Hindlimb muscle (tissue), 1 donor: Measurements from ENCODE around the gene PARD3. TPM values are rescaled to one million over a fixed set of nuclear protein-coding genes. Genes with fewer than 3 reads are reported as not detected.
"Not testable (repeated sequence)": the region's sequence is repeated elsewhere in the genome, so short reads cannot be mapped to it uniquely, and the experiment has no call there.

Experiments used
- DNase-seq: peaks from one replicate; pipeline ENCODE4 v3.0.0-alpha.2; 2013
- polyA plus RNA-seq: library from polyadenylated mRNA; unstranded; fragments of 120-200 nt; gene quantifications from one replicate; pipeline ENCODE4 v1.2.1, GENCODE V29; 2013; ENCODE audit not compliant: insufficient read length

The PARD3 gene
- polyA plus RNA-seq, 1 donor: 40.7 TPM

DNA sequence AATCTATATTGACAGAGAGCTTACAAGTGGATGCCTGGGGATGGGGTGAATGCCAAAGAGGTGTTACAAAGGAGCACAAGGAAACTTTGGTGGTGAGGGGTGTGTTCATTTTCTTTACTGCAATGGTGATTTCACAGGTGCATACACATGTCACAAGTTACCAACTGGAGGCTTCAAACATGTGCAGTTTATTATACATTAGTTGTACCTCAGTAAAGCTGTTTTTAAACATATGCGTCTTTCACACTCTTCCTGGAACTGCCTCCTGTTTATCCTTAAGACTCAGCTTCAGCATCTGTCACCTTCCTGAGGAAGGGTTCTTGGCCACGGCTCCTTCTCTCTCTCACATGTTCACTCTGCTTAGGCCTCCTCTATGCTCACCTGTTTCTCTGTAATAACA is 731.5 kb downstream of the PARD3 start:
- DNase-seq: no peak

DNA sequence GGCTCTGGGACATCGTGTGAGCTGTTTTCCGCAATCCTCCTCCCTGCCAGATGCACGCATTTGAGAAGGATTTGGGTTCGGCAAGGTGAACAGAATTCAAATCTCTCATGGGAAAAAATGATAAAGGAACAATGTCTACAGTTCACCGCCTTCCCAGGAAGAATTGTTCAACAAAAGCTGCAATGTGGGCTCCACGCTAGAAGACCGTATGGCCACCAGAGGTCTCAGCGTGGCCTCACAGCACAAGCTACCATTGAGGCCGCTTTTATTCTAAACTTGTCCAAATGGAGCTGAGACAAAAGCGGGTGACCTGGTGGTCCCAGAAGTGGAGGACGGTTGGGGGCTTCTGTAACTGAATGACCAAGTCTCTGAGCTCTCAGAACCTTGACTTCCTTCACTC is 733.1 kb downstream of the PARD3 start:
- no peak for DNase-seq

DNA sequence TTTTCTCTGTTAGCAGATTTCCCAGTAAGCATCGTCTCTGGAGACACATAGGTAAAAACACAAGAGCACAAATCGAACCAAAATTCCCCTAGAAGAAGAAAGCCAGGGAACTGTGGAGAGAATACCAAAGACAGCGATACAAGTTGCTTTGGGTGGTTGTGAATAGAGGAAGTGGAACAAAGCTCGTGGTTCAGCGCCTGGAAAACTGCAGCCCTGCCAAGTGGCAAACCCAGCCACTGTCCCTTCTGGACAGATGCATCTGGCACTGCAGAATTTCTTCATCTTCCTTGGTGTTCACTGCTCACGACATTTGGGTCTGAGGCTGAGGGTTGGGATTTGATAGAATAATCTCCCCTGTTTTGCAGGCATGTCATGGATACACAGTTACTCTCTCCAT is 733.8 kb downstream of the PARD3 start:
- DNase-seq: no peak

DNA sequence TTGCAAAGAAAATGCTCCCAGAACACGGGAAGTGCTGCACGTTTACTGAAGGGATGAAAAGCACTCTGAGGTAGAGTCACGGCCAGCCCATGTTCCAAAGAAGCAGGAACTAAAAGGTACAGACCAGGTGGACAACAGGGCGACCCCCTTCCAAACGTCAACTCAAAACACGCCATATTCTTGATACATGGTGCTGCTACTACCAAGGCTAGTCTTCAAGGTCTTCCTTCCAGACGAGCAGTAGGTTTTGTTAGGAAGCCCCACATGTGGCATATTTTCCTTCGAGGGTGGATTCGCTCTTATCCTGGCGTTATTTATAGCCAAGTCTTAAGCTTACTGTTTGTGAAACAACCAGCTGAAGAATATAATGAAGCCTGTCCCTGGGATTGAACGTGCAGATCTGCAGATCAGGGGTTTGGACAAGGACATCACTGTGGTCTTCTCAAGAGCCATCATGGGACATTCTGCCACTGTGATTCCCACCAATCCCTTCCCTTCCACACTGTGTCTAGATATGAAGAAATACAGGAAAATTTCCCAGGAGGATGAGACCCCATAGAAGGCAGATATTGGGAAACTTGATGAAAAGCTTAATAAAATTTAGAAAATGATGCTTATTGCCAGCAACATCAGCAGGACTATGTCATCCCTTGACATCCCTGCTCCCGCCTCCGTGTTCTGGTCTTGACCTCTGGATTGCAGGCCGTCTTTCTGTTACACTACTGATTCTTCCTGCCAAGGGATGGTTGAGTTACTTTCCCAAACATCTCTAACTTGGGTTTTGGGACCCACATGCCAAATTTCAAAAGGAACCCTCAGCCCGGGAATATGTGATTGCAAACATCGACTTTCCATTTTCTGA is 734.4 kb downstream of the PARD3 start:
- DNase-seq: no peak

DNA sequence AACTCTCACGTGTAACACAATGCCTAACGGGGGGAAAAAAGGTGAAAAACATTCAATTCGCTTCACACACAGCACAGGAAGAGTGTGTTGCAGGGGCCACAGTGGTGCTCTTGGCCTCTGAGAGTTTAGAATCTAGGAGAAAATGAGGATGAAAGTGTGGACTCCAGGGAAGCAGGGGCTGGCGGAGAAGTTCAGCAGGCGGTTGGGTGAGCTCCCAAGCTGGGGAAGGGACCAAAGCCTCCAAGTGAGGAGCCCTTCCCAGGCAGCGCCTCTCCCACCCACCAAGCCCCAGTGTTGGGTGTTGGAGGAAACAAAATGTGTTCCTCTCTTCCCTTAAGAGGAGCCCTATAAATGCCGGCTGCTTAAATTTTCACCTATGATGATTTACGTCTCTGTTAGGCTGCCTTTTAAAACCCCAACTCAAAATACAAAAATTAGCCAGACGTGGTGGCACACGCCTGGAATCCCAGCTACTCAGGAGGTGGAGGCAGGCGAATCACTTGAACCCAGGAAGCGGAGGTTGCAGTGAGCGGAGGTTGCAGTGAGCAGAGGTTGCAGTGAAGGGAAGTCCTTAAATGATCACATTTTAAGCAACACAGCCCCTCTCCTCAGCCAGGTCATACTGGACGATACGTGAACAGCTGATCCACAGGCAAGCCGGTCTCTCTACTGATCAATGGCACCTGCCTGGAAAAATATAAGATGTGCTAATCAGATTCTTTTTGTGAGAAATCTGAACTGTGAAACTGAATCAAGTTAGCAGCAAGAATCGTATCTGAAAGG is 735.2 kb downstream of the PARD3 start:
- no peak for DNase-seq

DNA sequence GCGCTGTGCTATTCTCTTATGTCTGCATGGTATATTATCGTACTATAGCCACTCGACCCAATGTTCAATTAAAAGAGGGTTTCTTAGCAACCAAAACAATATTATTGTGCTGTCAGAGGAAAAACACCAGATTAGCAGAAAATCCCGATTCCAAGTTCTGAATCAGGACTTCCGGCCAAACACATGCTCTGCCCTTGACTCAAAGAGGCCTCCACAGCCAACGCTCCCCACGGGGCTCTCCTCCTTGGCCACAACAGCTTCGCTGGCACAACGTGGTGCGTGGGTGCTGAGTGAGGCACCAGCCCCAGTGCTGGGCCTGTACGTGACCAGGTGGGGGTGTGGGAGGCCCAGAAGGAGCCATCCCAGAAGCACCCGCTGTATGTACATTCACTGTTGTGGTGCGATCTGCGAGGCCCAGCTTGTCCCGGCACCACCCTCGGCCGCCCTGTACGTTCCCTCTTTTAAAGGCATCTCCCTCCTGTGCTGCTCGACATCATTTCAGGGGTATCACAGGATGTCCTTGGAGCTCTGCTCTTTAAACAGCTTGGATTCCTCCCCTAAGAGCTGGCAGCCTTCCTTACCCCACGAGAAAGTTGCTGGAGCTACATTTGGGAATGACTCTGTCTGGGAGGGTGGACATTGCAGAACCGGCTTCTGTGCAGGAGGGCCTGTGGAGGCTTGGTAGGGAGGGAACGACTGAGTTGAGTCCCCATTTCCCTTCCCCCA is 736.2 kb downstream of the PARD3 start:
- peak; percentile 63 for DNase-seq

DNA sequence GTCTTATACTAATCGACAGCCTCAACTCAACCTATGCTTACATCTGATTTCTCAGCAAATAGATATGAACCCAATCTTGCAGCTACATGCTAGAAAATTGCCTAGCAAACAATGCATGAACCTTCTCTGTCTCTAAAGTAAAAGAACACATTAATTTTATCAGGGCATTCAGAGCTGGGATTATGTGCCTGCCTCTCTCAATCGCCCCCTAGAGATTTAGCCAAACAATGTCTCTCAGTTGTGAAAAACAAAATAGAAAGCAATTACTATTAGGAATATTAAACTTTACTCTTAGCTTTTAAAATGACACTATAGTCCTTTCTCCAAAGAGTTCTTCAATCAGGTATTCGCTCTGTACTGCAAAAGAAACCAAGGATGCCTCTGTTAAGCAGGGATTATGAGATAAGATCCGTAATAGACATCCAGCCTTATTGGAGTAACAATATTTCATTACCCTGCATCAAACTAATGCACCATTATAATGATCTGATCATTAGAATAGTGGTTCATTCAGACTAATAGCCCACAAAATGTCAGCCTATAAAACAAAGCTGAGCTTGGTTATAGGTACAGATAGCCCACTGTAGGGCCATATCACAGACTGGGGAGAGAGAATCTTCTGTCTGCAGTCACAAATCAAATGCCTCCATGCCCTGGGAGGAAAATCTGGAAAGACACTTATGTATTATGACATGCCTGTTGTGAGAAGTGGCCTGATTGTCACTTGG is 736.9 kb downstream of the PARD3 start:
- DNase-seq: no peak

DNA sequence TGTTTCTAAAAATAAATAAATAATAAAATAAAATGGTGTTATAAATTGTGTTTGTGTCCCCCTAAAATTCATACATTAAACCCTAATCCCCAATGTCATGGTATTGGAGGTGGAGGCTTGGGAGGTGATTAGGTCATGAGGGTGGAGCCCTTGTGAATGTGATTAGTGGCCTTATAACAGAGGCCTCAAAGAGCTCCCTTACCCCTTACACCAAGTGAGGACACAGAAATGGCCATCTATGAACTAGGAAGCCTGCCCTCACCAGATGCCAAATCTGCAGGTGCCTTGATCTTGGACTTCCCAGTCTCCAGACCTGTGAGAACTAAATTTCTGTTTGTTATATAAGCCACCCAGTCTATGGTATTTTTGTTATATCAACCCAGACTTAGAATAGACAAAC is 738.7 kb downstream of the PARD3 start:
- DNase-seq: no peak

DNA sequence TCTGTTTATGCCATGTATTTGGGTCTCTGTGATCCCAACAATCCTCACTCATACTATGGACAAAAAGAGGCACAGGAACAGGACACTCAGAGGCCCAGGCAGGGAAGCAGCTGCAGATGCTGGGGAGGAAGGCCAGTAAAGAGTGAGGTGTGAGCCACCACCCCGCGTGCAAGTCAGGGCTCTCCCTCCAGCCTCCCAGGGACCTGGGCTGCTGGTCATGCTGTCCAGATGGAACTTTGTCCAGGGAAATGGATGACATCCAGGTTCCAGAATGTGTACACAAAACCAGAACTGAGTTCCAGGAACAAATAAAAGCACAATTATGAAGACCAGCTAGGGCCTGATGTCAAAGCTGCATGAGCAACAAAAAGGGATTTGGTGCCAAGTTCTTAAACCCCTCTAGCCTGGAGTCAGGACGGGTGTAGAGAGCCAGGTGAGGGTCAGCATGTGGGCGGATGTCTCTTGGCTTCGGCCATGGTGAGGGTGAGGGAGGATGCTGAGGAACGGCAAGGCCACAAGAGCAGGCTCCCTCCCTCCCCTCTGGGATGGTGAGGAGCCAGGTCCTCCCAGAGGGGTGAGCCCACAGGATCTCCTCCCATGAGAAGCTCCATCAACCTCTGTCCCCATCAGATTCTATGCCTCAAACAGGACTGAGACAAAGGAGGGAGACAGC is 739.7 kb downstream of the PARD3 start:
- peak; percentile 61 for DNase-seq

DNA sequence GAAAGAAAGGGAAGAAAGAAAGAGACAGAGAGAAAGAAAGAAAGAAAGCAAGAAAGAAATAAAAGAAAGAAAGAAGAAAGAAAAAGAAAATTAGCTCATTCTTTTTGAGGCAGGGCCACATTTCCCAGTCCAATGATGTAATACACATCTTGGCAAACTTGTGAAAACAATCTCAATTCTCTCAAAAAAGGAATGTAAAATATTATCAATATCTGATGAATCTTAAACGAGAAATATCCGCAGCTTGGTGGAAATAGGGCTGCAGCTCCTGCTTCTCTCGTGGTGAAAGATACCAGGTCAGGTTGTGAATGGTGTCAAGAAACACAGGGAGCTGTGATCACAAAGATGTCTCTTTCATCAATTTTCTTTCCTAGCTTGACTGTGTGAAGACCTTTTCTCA is 741.0 kb downstream of the PARD3 start:
- no peak for DNase-seq

DNA sequence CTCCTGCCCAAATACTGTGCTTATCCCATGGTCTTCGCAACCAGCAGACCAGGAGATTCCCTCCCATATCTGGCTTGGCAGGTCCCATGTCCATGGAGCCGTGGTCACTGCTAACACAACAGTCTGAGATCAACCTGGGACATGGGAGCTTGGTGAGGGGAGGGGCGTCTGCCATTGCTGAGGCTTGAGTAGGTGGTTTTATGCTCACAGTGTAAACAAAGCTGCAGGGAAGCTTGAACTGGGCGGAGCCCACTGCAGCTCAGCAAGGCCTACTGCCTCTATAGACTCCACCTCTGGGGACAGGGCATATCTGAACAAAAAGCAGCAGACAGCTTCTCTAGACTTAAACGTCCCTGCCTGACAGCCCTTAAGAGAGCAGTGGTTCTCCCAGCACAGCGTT is 747.4 kb downstream of the PARD3 start:
- not testable (repeated sequence) for DNase-seq

DNA sequence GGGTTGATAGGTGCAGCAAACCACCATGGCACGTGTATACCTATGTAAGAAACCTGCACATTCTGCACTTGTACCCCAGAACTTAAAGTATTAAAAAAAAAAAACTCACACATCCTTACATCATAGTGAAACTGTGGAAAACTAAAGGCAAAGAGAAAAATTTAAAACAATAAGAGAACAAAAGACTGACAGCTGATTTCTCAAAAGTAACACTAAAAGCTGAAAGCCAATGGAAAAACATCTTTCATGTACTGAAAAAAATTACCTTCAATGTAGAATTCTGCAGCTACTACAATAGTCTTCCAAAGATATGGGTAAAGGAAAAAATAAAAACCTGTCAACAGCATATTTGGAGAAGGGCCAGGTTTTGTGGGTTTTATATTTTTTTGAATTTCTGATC is 751.5 kb downstream of the PARD3 start:
- no peak for DNase-seq

DNA sequence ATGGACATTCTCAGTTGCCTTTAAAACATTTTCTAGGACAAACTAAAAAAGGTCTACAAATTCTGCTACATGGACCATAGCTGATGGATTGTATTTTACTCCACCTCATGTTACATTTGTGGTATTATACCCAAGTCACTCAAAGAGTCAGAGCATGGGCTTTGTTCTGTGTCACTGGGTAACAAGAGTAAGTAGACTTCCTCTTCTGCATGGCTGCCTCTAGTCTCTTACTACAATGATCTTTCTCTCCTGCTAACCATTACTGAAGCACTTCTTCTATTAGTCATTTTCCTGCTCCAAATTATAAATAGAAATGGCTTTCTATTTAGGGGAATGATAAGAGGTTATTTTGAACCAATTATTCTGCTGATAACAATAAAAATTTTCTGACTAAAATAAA is 753.3 kb downstream of the PARD3 start:
- no peak for DNase-seq
